PC-3 (cell line): Measurements from ENCODE around the gene PLEKHH2. TPM values are rescaled to one million over a fixed set of nuclear protein-coding genes. Genes with fewer than 3 reads are reported as not detected.

ENCODE experiments used
- ATAC-seq: fragments of 200-7000 bp; cut with Tn5 transposase; 2 replicates; pipeline ENCODE4 v1.9.1; 2020; ENCODE audit warnings: mild to moderate bottlenecking, moderate library complexity
- BruUV-seq: library from RNA; stranded (reverse); fragments of 400-500 nt; replicated peaks from 2 replicates; lab custom pipeline; 2021; lab: Mats Ljungman, UMichigan
- CTCF ChIA-PET: fragments of 300-600 bp; sonication (Branson Sonifier 250); formaldehyde crosslinking; loops from one replicate; lab custom pipeline; 2022; ENCODE audit warnings: antibody characterized with exemption; lab: Charles Lee
- POLR2A ChIA-PET: fragments of 300-600 bp; sonication (Branson Sonifier 250); formaldehyde crosslinking; loops from one replicate; lab custom pipeline; 2022; ENCODE audit warnings: antibody characterized with exemption; ENCODE audit not compliant: unreplicated experiment; lab: Charles Lee
- DNase-seq: peaks from one replicate; pipeline ENCODE4 v3.0.0-alpha.2; 2015
- H2AFZ ChIP-seq: fragments of 300-600 bp; sonication (generic); 2 replicates; pipeline ENCODE4 v1.6.0; 2016; ENCODE audit warnings: antibody characterized with exemption, low read length
- H3F3A ChIP-seq: fragments of 300-600 bp; sonication (generic); one replicate; pipeline ENCODE4 v1.6.0; 2017; ENCODE audit warnings: antibody characterized with exemption, low read length, control low read depth, mild to moderate bottlenecking; ENCODE audit not compliant: unreplicated experiment
- H3K27ac ChIP-seq: fragments of 300-600 bp; sonication (generic); 2 replicates; pipeline ENCODE4 v1.5.1; 2016; ENCODE audit warnings: mild to moderate bottlenecking, low read length
- H3K27me3 ChIP-seq: fragments of 300-600 bp; sonication (generic); 2 replicates; pipeline ENCODE4 v1.6.1; 2016; ENCODE audit warnings: low read length, mixed read lengths
- H3K36me3 ChIP-seq: fragments of 300-600 bp; sonication (generic); 2 replicates; pipeline ENCODE4 v1.6.1; 2016; ENCODE audit warnings: low read depth, mixed run types, low read length, mixed read lengths
- H3K4me1 ChIP-seq: fragments of 300-600 bp; sonication (generic); 2 replicates; pipeline ENCODE4 v1.5.1; 2016; ENCODE audit warnings: low read length; ENCODE audit not compliant: insufficient read depth
- H3K4me2 ChIP-seq: fragments of 300-600 bp; sonication (generic); 2 replicates; pipeline ENCODE4 v1.6.0; 2016; ENCODE audit warnings: low read length
- H3K4me3 ChIP-seq: fragments of 300-600 bp; sonication (generic); 2 replicates; pipeline ENCODE4 v1.5.1; 2016; ENCODE audit warnings: mild to moderate bottlenecking, low read length, mixed read lengths
- H3K79me2 ChIP-seq: fragments of 300-600 bp; sonication (generic); 2 replicates; pipeline ENCODE4 v1.6.1; 2017; ENCODE audit warnings: low read length, mixed read lengths
- H3K9ac ChIP-seq: fragments of 300-600 bp; sonication (generic); 2 replicates; pipeline ENCODE4 v1.6.0; 2016; ENCODE audit warnings: mild to moderate bottlenecking, low read length
- H3K9me2 ChIP-seq: fragments of 300-600 bp; sonication (generic); replicated peaks from 2 replicates; pipeline ENCODE4 v1.6.1; 2016; ENCODE audit warnings: mixed run types, low read length, mixed read lengths
- H3K9me3 ChIP-seq: fragments of 300-600 bp; sonication (generic); 2 replicates; pipeline ENCODE4 v1.6.1; 2016; ENCODE audit warnings: low read length, mixed read lengths
- H4K20me1 ChIP-seq: fragments of 300-600 bp; sonication (generic); 2 replicates; pipeline ENCODE4 v1.6.1; 2016; ENCODE audit warnings: low read length, mixed read lengths
- CTCF ChIP-seq: fragments of 300-600 bp; sonication (generic); conservative IDR thresholded peaks from 2 replicates; pipeline ENCODE4 v1.5.1; 2017; ENCODE audit warnings: antibody characterized with exemption, low read depth, mild to moderate bottlenecking, low read length
- EZH2 ChIP-seq: fragments of 300-600 bp; sonication (generic); IDR thresholded peaks from one replicate; pipeline ENCODE4 v1.6.1; 2017; ENCODE audit warnings: antibody characterized with exemption, mild to moderate bottlenecking, low read length; ENCODE audit not compliant: unreplicated experiment
- EZH2phosphoT487 ChIP-seq: fragments of 300-600 bp; sonication (generic); IDR thresholded peaks from 2 replicates; pipeline ENCODE4 v1.6.1; 2018; ENCODE audit warnings: mild to moderate bottlenecking, antibody characterized with exemption, low read length, borderline replicate concordance
- intact Hi-C: fragments of 100-400 bp; cut with micrococcal nuclease; formaldehyde crosslinking; loops from 2 replicates; pipeline ENCODE4 v1.9.0; 2023
- total RNA-seq: library from RNA; depleted of rRNA; stranded (reverse); fragments of >200 nt; gene quantifications from 2 replicates; pipeline ENCODE4 v1.2.3, GENCODE V29; 2014

Gene PLEKHH2
- total RNA-seq, 1 experiment from 2014 or later = 1.9 TPM

- ATAC-seq (no peak), DNase-seq (no peak)
- ChIA-PET CTCF (no interaction called here), POLR2A (no interaction called here)
- Histone ChIP-seq H3K4me2 (no peak overlapping the region), H3K4me1 (no peaks in the 10 kb centered on the region), H3K4me3 (no peak overlapping the region), H3K9me2 (no peaks in the 10 kb centered on the region), H2AFZ (no peak overlapping the region), H4K20me1 (no peaks in the 10 kb centered on the region), H3K36me3 (no peaks in the 10 kb centered on the region), H3K27me3 (no peaks in the 10 kb centered on the region), H3K9ac (no peak overlapping the region), H3F3A (no peaks in the 10 kb centered on the region), H3K27ac (no peak overlapping the region), H3K79me2 (no peaks in the 10 kb centered on the region), H3K9me3 (no peaks in the 10 kb centered on the region)
- no TSS peak for BruUV-seq
- no peak for TF ChIP-seq CTCF
- no peak for TF ChIP-seq EZH2
- TF ChIP-seq EZH2phosphoT487 = no peak
- intact Hi-C loops = no loop called here
Observed at GRCh38 chr2:43810888-43811287, 173.8 kb downstream of the PLEKHH2 start.

GRCh38 chr2:43812006-43812405, 174.9 kb downstream of the PLEKHH2 start:
- DNase-seq = no peak
- Histone ChIP-seq H3K9me3 (no peaks in the 10 kb centered on the region), H4K20me1 (no peaks in the 10 kb centered on the region), H3K9ac (no peak overlapping the region), H3K9me2 (no peaks in the 10 kb centered on the region), H3K4me3 (no peak overlapping the region), H3K36me3 (no peaks in the 10 kb centered on the region), H3K4me1 (no peaks in the 10 kb centered on the region), H3K27ac (no peak overlapping the region), H2AFZ (no peak overlapping the region), H3K4me2 (no peak overlapping the region), H3F3A (no peaks in the 10 kb centered on the region), H3K79me2 (no peaks in the 10 kb centered on the region), H3K27me3 (no peaks in the 10 kb centered on the region)
- POLR2A ChIA-PET = no interaction called here
- TF ChIP-seq CTCF (no peak), EZH2phosphoT487 (no peak)
- ATAC-seq = no peak
- no TSS peak for BruUV-seq
- CTCF ChIA-PET = no interaction called here
- intact Hi-C loops = no loop called here

GRCh38 chr2:43812947-43813346, 175.9 kb downstream of the PLEKHH2 start:
- no peak for ATAC-seq
- CTCF ChIA-PET = no interaction called here

More at GRCh38 chr2:43812947-43813346, 175.9 kb downstream of the PLEKHH2 start:
- Histone ChIP-seq H3K4me1 (no peaks in the 10 kb centered on the region), H3K36me3 (no peaks in the 10 kb centered on the region), H3K9me3 (no peaks in the 10 kb centered on the region), H3K27me3 (no peaks in the 10 kb centered on the region), H2AFZ (no peak overlapping the region), H3K27ac (no peak overlapping the region), H3F3A (no peaks in the 10 kb centered on the region), H3K4me3 (no peak overlapping the region), H3K79me2 (no peaks in the 10 kb centered on the region), H4K20me1 (no peaks in the 10 kb centered on the region), H3K4me2 (no peak overlapping the region), H3K9ac (no peak overlapping the region), H3K9me2 (no peaks in the 10 kb centered on the region)
- BruUV-seq = no TSS peak
- intact Hi-C loops = no loop called here
- POLR2A ChIA-PET = no interaction called here
- DNase-seq = no peak
- TF ChIP-seq EZH2 = no peak
- no peak for TF ChIP-seq EZH2phosphoT487
- TF ChIP-seq CTCF = no peak
